Parathyroid adenoma (tissue), 2 donors: ENCODE data around the gene MECP2.

Source experiments
- H2AFZ ChIP-seq: fragments of 300-600 bp; sonication (generic); one replicate; pipeline ENCODE4 v1.7.0; 2017; ENCODE audit warnings: antibody characterized with exemption, mild to moderate bottlenecking
- H3K27ac ChIP-seq: fragments of 300-600 bp; sonication (generic); one replicate; pipeline ENCODE4 v1.7.0; 2017
- H3K27me3 ChIP-seq: fragments of 300-600 bp; sonication (generic); one replicate; pipeline ENCODE4 v1.7.0; 2017; ENCODE audit warnings: low read length; ENCODE audit not compliant: control insufficient read depth, insufficient read depth
- H3K36me3 ChIP-seq: fragments of 300-600 bp; sonication (generic); one replicate; pipeline ENCODE4 v1.7.0; 2017; ENCODE audit warnings: low read length; ENCODE audit not compliant: control insufficient read depth, insufficient read depth
- H3K4me1 ChIP-seq: fragments of 300-600 bp; sonication (generic); one replicate; pipeline ENCODE4 v1.7.0; 2017; ENCODE audit warnings: control low read depth
- H3K4me2 ChIP-seq: fragments of 300-600 bp; sonication (generic); one replicate; pipeline ENCODE4 v1.7.0; 2017; ENCODE audit warnings: low read length
- H3K4me3 ChIP-seq: fragments of 300-600 bp; sonication (generic); one replicate; pipeline ENCODE4 v1.7.0; 2017; ENCODE audit warnings: low read depth, low read length
- H3K79me2 ChIP-seq: fragments of 300-600 bp; sonication (generic); one replicate; pipeline ENCODE4 v1.7.0; 2017; ENCODE audit warnings: control low read depth
- H3K9ac ChIP-seq: fragments of 300-600 bp; sonication (generic); one replicate; pipeline ENCODE4 v1.7.0; 2017; ENCODE audit warnings: mild to moderate bottlenecking
- H3K9me3 ChIP-seq: fragments of 300-600 bp; sonication (generic); one replicate; pipeline ENCODE4 v1.7.0; 2017; ENCODE audit warnings: low read length; ENCODE audit not compliant: control insufficient read depth
- TF ChIP-seq, protein P1 (sequence below): fragments of 300-600 bp; sonication (generic); IDR thresholded peaks from one replicate; pipeline ENCODE4 v1.7.0; 2017; ENCODE audit warnings: antibody characterized with exemption, mild to moderate bottlenecking
- donor health status: primary hyperparathyroidism.

The MECP2 gene

DNA sequence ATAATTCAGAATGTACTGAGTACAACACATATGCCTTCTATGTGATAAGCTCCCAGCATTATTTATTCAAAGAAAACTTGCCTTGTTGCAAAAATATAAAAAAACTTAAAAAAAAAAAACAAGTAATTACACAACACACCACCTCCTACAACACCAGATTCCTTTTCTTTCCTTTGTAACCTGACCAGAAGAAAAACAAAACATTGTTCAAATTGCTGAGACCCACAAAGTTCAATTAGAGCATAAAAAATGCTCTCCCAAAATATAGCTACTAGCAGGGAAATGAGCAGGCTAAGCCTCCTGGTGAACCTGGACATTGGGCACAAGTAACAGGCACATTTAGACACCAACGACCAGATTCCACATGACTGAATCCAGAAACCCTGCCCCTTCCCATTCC is 38.3 kb downstream of the MECP2 start:
- H3K27ac ChIP-seq = peak overlapping the region; percentile 60
- H3K79me2 ChIP-seq = peaks cover 23% of the 10 kb centered on the region
- peaks cover 26% of the 10 kb centered on the region for H3K4me1 ChIP-seq
- H3K36me3 ChIP-seq = no peaks in the 10 kb centered on the region
- peak overlapping the region; percentile 17 for H3K4me2 ChIP-seq
- no peaks in the 10 kb centered on the region for H3K9me3 ChIP-seq
- TF ChIP-seq, protein P1, sequence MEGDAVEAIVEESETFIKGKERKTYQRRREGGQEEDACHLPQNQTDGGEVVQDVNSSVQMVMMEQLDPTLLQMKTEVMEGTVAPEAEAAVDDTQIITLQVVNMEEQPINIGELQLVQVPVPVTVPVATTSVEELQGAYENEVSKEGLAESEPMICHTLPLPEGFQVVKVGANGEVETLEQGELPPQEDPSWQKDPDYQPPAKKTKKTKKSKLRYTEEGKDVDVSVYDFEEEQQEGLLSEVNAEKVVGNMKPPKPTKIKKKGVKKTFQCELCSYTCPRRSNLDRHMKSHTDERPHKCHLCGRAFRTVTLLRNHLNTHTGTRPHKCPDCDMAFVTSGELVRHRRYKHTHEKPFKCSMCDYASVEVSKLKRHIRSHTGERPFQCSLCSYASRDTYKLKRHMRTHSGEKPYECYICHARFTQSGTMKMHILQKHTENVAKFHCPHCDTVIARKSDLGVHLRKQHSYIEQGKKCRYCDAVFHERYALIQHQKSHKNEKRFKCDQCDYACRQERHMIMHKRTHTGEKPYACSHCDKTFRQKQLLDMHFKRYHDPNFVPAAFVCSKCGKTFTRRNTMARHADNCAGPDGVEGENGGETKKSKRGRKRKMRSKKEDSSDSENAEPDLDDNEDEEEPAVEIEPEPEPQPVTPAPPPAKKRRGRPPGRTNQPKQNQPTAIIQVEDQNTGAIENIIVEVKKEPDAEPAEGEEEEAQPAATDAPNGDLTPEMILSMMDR = no peak
- no peak overlapping the region for H3K9ac ChIP-seq
- H3K4me3 ChIP-seq = no peak overlapping the region
- no peaks in the 10 kb centered on the region for H3K27me3 ChIP-seq
- no peak overlapping the region for H2AFZ ChIP-seq

DNA sequence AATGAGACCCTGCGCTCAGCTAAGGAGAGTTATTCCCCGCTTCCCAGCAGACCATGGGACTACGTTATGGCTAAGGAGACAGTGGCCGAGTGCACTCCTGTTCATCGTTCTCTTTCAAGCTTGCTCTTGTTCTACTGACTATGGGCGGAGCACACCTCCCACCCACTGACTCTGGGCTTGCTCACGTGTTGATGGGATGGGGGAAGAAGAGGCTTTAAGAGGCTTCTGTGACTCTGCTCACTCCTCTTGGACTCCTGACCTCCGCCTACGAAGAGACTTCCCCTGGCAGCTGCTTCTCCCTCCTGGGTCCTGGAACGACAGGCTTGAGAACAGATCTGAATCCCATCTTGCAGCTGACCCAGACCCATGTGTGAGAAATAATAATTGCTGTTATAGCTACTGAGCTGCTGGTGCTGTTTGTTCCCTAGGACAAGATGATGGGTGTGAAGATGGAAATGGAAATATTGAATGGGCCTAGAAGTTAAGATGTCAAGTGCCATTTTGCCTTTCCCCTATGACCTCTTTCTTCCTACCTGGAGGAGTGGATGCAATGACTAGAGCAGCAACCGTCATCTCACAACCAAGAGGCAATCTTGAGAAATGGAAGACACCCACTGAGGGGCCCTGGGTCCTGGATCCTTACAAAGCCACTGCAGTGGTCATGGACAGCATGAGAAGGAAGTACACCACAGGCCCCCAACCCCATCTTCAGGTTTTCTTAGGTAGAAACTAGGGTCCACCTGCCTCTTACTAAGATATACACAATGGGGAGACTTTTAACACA is 39.1 kb downstream of the MECP2 start:
- no peak overlapping the region for H3K4me3 ChIP-seq
- no peak overlapping the region for H3K4me2 ChIP-seq
- peak overlapping the region; percentile 60 for H3K27ac ChIP-seq
- no peaks in the 10 kb centered on the region for H3K9me3 ChIP-seq
- H3K27me3 ChIP-seq = no peaks in the 10 kb centered on the region
- no peak overlapping the region for H3K9ac ChIP-seq
- TF ChIP-seq, protein P1 = no peak
- no peaks in the 10 kb centered on the region for H3K36me3 ChIP-seq
- no peak overlapping the region for H2AFZ ChIP-seq
- peaks cover 26% of the 10 kb centered on the region for H3K4me1 ChIP-seq
- H3K79me2 ChIP-seq = peaks cover 23% of the 10 kb centered on the region

DNA sequence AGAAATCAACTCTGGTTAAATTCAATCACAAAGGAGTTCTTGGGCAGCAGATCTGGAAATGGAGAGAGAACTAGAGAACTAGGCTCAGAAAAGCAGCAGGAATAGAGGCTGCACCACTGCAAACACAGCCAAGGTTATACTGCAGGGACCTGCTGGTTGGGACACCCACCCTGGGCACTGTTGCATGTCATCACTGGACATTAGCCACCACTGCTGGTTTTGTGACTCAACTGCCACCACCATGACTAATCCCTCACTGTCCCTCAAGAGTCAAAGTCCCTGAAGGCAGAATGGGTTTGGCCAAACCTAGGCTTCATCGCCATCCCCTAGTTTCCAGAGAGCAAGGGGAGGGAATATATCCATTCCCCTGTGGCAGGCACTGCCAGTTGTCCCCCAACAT is 39.7 kb downstream of the MECP2 start:
- no peaks in the 10 kb centered on the region for H3K27me3 ChIP-seq
- H3K27ac ChIP-seq = no peak overlapping the region
- H3K4me3 ChIP-seq = no peak overlapping the region
- no peaks in the 10 kb centered on the region for H3K36me3 ChIP-seq
- H3K9me3 ChIP-seq = no peaks in the 10 kb centered on the region
- no peak overlapping the region for H2AFZ ChIP-seq
- H3K79me2 ChIP-seq = peaks cover 28% of the 10 kb centered on the region
- peaks cover 26% of the 10 kb centered on the region for H3K4me1 ChIP-seq
- TF ChIP-seq, protein P1 = no peak
- H3K4me2 ChIP-seq = no peak overlapping the region
- H3K9ac ChIP-seq = no peak overlapping the region

DNA sequence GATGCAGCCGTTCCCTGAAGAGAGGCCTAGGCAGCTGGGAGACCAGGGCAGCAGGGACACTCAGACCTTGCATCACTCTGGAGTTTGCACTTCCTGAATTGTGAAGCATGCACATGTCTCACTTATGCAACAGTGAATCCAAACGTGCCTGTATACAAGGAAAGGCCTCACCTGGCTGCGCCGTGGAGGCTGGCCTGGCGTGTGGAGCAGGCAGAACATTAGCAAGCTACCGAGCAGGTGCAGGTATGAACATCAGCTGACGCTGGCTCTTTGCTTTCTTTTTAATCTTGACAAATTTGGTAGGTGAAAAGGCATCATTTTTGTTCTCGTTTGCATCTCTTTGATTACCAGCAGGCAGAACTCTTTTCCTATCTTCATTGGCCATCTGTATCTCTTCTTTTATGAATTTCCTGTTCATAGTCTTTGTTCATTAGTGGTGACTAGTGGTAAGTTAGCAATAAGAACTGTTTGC is 40.7 kb downstream of the MECP2 start:
- Histone ChIP-seq H3K9ac (no peak overlapping the region), H2AFZ (no peak overlapping the region), H3K27me3 (no peaks in the 10 kb centered on the region)

More for the DNA sequence above, 40.7 kb downstream of the MECP2 start:
- Histone ChIP-seq H3K4me1 (peaks cover 26% of the 10 kb centered on the region), H3K27ac (no peak overlapping the region), H3K4me2 (no peak overlapping the region), H3K4me3 (no peak overlapping the region), H3K36me3 (no peaks in the 10 kb centered on the region), H3K79me2 (peaks cover 33% of the 10 kb centered on the region), H3K9me3 (no peaks in the 10 kb centered on the region)
- TF ChIP-seq, protein P1 = no peak
